GM18511 (cell line): ENCODE measurements around the gene HSPH1.
"Not testable (repeated sequence)": the region's sequence is repeated elsewhere in the genome, so short reads cannot be mapped to it uniquely, and the experiment has no call there.

Experiments
- ATAC-seq: cut with Tn5 transposase; IDR thresholded peaks from one replicate; pipeline ENCODE4 v1.9.1; 2021; ENCODE audit warnings: mild to moderate bottlenecking, moderate library complexity; ENCODE audit not compliant: unreplicated experiment

HSPH1 gene

GRCh38 chr13:31100721-31101120 is 61.0 kb downstream of the HSPH1 start:
- ATAC-seq = no peak

DNA sequence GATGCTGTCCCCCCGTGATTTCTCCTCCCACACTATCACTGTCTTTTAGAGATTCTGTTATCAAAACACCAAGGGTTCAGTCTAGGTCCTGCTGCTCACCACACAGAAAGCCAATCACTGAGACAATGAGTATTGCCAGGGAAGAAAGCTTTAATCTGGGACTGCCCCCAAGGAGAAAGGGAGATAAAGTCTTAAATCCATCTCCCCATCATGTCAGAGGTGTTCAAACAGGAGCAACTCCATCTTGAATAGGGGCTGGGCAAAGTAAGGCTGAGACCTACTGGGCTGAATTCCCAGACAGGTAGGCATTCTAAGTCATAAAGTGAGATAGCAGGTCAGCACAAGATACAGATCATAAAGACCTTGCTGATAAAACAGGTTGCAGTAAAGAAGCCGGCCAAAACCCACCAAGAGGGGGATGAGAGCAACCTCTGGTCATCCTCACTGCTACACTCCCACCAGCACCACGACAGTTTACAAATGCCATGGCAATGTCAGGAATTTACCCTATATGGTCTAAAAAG is 63.7 kb downstream of the HSPH1 start:
- ATAC-seq = not testable (repeated sequence)

GRCh38 chr13:31096654-31097302 is 64.9 kb downstream of the HSPH1 start:
- no peak for ATAC-seq

DNA sequence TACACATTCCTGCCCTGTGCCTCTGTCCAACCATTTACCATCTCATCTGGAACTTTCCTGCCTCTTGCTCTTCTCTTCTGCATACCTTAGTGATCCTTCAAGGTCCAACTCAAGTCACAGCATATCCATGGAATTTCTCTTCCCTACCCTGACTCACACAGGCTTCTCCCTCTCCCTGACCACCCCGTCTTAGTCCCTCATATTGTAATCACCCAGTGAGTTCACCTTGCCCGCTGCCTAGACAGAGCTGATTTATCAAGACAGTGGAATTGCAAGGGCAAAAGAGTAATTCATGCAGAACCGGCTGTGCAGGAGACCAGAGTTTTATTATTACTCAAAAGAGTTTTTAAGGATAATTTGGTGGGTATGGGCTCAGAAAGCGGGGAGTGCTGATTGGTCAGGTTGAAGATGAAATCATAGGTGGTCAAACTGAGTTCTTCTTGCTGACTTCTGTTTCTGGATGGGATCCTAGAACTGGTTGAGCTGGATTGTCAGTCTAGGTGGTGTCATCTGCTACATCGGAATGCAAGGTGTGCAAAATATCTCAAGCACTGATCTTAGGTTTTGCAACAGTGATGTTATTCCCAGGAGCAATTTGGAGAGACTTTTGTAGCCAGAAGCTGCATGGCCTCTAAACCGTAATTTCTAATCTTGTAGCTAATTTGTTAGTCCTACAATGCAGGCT is 67.2 kb downstream of the HSPH1 start:
- no peak for ATAC-seq

- no peak for ATAC-seq
Observed at GRCh38 chr13:31093145-31093885, 68.4 kb downstream of the HSPH1 start.

DNA sequence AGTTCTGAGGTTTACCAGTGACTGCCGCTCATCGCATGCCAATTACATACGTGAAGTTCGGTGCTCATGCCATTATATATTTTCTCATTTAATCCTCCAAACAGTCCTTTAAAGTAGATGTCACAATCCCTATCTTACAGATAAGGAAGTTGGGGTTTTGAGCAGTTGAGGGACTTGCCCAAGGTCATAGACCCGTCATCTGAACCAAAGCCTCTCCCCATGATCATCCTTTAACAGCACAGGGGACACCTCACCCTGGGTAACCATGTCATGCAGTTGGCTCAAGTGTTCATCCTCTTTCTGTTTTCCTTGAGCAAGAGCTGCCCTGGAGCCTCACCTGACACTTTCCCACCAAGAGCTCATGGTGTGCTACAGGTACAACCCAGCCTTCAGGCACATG is 69.1 kb downstream of the HSPH1 start:
- ATAC-seq = no peak

GRCh38 chr13:31090961-31091624 is 70.6 kb downstream of the HSPH1 start:
- no peak for ATAC-seq

GRCh38 chr13:31090096-31090495 is 71.6 kb downstream of the HSPH1 start:
- no peak for ATAC-seq

- no peak for ATAC-seq
Observed at GRCh38 chr13:31089649-31090048, 72.1 kb downstream of the HSPH1 start.

GRCh38 chr13:31088826-31089420 is 72.8 kb downstream of the HSPH1 start:
- ATAC-seq = no peak
